ENCODE measurements around the gene TCERG1L.

GRCh38 chr10:131102676-131103075 lies 208.8 kb downstream of the TCERG1L start:
- TF ChIP-seq CTCF (IDR thresholded peaks at IDR 0.05) (no peak), POLR2A (IDR thresholded peaks at IDR 0.05) (no peak)

All from Peyer's patch (tissue), 4 donors.